GM18868 (cell line): Measurements from ENCODE around the gene JPH4.

Source experiments
- ATAC-seq: cut with Tn5 transposase; IDR thresholded peaks from one replicate; pipeline ENCODE4 v1.9.1; 2021; ENCODE audit warnings: mild to moderate bottlenecking, moderate library complexity; ENCODE audit not compliant: unreplicated experiment

The JPH4 gene

DNA sequence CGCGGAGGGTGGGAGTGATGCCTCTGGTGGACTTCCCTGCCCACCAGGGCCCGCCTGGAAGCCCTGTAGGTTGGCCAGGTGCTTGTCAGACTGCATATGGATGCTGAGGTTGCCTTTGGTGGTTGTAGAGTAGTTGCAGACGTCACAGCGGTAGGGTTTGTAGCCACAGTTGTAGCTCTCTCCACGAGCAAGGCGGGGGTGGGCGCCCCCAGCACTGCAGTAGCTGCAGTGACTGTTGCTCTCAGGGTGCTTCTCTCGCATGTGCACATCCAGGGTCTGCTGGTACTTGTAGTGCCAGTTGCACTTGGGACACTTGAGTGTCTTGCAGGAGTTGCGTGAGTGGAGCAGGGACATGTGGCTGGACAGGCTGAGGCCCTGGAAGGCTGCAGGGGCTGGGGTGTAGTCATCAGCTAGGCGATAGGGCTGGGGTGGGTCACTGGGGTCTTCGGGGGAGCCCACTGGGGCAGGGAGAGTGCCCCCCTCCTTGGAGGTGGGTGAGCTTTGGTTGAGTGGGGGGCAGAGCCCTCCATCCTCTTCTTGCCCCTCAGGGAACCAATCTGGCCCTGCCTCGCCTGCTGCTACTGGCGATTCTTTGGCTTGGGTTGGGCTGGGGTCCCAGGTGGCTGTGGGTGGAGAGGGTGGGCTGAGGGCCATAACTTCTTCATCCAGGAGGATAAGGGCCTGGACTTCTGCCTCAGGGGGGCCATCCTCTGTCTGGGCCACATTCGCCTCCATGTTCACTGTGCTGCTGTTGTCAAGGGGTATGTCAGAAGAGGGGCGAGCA lies 44.7 kb downstream of the JPH4 start:
- no peak for ATAC-seq

DNA sequence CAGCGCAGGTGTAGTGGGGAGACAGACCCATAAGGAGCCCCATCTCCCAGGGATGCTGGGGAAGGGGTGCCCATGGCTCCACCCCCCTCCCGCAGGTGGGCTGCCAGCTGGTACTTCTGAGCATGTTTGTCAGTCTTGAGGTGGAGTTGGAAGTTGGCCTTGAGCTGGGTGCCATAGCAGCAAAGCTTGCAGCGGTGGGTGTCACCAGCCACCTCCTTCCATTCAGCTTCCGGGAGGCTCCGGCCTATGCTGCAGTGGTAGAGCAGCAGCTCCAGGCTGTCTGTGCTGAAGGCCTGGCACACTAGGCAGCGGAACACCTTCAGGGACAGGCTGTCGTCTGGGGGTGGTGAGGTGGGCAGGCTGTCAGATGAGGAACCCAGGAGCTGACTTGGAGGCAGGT lies 45.9 kb downstream of the JPH4 start:
- no peak for ATAC-seq

DNA sequence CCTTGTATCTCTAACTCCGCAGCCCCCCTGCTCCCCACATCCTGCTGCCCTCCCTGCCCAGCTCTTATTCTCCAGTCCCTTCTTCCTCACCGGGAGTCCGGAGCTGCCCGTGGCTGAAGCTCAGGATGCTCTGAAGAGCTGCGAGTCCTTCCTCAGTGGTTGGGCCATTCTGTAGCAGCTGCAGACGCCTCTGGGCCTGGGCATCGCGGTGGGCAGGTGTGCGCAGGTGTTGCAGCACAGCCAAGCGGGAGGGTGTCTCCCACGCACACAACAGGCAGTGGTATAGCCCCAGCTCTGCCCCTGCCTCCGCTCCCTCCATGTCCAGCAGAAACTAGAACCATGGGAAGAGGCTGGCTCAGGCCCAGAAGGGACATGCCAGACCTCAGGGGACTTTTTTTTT lies 47.2 kb downstream of the JPH4 start:
- ATAC-seq, result no peak

DNA sequence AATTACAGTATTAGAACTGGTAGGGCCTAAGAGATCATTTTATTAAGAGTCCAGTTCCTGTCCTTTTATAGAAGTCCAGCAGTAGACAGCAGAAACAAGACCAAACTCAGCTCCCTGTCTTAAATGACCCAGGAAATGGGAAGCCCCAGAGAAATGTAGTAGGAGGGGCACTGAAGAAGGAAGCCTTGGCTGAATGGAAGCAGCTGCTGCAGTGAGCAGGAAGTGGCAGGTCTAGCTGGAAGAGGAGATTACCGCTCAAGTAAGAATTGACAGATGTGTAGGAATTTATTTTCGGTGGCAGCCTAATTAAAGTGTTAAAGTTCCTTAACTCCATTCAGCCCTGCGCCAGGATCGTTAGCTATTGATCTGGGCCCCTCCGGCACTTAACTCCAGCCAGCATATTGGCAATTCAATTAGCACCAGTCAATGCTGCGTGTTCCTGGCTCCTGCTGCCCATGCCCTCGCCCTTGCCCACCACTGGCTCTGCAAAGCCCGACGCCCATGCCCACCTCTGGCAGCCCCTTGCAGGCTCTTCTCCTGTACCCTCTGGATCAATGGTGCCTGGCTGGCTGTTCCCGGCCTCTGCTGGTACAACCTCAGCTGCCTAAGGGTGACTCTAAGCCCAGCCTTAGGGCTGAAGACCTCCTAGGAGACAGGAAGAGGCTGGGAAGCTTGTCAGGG lies 48.1 kb downstream of the JPH4 start:
- ATAC-seq, result no peak

DNA sequence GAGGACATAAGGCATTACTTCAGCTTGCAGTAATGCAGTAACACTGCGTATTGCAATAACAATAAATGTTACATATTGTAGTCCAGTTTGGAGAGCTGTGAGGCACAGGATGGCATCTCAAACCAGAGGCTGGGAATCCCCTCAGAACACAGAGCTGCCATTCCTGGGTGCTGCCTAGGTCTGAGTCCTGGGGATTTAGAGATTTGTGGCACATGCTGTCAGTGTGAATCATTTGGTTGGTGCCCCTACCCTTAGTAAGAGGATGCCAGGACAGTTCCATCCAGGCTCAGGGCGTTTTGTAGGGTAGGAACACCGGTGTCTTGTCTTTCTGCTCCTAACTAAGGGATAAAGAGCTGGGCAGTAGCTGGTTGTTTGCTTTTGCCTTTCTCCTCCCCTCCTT lies 49.6 kb downstream of the JPH4 start:
- ATAC-seq, result no peak

DNA sequence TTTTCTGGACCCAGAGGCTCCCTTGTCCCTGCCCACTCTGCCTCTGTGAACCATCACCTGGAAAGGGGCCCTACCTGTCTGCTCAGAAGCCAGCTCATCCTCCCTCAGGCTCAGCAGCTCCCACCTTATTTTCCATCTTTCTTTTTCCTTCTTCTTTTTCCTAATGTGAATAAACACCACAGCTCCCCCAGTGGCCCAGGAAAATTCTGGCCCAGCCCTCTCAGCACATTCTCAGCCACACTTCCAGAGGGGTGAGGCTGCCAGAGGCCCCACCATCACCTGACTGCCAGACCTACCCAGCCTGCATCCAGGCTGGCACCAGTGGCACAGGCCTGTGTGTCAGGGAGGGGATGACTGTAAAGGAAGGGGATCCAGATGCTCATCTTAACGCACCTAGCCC lies 50.0 kb downstream of the JPH4 start:
- no peak for ATAC-seq

DNA sequence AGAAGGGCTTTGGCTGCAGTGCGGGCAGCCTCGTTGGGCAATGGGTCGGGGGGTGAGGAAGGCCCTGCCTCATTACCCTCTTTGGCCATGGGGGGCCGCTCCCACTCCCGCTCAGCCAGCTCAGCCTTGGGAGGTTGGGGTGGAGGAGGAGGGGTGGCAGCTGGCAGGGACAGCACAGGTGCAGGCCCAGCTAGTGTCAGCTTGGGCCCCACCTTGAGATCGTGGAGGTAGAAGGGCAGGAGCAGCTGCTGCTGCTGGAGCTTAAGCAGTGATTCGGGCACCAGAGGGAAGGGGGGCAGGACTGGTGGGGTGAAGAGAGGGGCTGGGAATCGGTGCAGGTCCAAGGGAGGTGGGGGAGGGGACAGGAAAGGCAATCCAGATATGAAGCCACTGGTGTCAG lies 53.0 kb downstream of the JPH4 start:
- ATAC-seq, result no peak

DNA sequence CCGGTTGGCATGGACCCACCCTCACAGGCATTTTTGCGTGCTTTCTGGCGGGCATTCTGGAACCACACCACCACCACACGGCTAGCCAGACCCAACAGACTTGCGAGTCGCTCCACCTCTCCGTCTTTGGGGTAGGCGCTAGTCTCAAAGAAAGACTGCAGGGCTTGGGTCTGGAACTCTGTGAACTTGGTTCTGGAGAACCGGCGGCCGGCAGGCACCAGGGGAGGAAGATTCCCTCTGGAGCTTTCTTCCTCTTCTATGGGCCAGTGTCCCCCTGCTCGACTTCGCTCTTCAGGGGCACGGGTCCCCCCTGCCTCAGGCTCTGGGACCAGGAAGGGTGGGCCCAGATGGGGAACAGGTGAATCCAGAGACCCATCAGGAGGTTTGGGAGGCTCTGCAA lies 53.6 kb downstream of the JPH4 start:
- no peak for ATAC-seq

DNA sequence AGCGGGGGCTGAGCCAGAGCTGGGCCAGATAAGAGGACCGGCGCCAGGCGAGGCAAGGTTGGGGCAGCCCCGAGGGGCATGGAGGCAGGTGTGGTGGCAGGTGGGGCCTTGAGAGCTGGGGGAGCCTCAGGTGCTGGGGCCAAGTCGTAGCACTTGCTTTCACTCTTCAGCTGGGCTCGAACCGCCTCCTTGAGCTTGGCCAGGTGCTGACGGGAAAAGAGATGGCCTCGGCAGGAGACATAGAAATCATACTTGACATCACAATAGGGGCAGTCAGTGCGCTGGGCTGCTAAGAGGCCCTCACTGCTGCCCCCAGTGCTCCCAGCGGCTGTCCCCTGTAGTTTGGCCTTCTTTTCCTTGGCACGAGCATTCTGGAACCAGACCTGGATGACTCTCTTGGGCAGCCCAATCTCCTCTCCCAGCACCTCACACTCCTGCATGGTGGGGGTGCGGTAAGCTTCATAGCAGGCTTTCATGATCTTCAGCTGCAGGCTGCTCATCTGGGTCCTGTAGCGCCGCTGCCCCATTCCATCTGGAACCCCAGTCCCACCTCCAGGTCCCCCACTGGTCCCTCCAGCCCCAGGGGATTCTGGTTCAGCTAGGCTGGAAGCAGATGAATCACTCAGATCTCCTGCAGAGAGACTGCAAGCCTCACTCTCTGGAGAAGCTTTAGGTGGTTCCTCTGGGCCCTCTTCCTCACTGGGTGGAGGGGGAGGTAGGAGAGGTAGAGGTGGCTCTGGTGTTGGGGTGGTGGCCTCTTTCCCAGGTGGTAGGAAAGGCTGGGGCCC lies 55.2 kb downstream of the JPH4 start:
- ATAC-seq, result no peak

DNA sequence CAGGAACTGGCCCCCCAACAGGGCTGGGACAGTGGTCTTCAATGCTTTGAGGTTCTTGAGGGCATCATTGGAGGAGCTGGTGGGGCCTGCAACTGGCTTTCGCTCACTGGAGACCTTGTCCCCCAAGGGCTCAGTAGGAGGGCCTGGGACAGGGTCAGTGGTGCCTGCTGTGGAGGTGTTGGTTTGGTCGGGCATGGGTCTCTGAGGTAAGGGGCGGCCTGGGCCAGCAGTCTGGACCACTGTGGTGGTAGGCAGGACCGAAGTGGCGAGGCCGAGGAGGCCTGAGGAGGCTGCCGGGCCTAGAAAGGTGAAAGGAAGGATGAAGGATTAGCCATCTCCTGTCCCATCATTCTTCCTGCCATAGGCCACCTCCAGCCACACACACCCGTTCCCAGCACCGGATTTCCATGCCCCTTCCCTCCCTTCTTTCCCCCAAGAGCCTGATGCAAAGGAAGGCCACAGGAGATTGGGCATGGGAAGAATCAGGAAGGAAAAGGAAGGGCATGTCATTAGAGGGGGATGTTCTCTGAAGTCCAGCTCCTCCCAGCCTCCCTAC lies 55.9 kb downstream of the JPH4 start:
- ATAC-seq, result no peak

DNA sequence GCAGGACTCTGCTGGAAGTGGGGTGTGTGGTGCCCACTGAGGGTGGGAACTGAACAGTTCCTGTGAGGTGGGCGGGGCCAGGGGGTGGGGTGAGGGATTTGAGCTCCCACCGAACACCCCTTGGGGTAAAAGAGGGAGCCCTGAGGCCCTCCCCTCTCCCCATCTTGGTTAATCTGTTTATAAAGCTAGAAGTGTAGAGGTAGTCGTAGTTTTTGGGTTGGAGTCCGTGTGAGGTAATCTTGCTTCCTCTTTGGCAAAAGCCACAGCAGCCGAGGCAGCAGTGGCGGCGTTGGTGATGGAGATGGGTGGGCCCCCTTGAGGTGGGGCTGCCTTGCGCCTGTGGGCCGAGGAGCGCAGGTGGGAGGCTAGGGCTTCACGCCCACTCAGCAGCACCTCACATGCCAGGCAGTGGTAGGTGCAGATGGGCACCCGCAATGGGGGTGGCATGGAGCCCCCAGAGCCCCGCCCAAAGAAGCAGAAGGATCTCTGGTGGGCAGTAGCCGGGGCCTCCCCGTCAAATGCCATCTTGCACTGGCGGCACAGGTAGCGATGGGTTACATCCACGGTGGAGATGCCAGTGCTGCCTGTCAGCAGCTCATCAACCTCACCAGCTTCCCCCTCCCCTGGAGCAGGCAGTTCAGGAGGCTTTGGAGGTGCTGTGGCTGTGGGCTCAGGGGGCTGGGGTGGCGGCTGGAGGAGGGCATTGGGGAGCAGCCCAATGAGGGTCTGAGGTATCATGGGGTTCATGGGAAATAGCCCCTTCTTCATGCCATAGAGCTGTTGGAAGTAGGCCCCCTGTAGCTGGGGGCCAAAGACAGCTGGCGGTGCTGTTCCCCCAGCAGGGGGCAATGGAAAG lies 56.6 kb downstream of the JPH4 start:
- no peak for ATAC-seq

DNA sequence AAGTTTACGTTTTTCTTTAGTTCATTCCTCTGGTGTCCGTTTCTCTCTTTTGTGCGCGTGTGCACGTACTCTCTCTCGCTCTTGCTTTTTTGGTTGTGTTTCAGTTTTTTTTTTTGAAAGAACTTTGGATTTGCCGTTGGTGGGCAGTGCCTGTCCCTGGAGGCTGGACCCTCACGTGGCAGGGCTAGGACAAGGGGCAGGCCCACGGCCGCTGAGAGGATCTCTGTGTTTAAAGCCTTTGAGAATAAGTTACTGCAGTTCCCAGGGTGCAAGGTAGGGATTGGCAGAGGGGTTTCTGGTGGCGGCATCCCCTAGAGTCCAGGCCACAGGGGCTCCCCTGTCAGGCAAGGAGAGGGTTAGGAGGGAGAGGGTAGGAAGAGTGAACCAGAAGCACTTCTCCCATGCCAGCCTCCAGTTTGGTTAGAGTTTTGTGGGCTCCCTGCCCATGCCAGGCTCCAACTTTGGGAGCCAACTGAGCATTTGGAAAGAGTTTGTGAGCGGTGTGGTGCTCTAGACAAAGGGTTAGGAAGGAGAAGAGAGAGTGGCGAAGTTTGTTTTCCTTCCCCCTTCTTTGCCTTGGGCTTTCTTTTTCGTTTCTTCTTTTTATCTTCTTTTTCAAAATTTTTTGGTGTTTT lies 57.6 kb downstream of the JPH4 start:
- ATAC-seq, result no peak

DNA sequence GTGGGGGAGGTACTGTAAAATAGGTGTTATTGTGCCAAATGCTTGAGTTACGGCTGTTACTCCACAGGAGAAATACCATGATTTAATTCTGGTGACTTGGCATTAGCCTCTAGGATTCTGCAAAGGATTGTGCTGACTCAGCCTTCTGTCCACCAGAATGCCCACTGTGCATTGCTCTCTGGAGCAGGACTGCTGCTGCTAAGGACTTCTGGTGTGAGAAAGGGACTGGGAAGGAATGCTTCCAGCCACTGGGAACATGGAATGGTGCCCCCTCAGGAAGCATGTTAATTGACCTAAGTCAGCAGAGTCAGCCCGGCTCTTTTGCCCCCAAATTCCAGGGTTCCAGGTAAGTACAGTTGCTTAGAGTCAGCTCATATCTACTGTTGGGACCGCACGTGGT lies 59.9 kb downstream of the JPH4 start:
- ATAC-seq, result no peak
